Measurements from ENCODE around the gene NT5DC1. TPM values are rescaled to one million over a fixed set of nuclear protein-coding genes. Genes with fewer than 3 reads are reported as not detected.

Gene NT5DC1
- total RNA-seq (10 to 100 TPM; 11.3 to 47.5 (median 37.1) TPM), polyA plus RNA-seq (1 to 10 TPM; 7.4 to 9.1 (median 7.5) TPM)
- long read RNA-seq, donor 1, full-length matches to known transcripts: 5 of 10 reads
- long read RNA-seq, donor 1, partial matches to known transcripts: 5 of 10 reads
- long read RNA-seq, donor 1, other reads (novel, unspliced or antisense): 0 of 10 reads
- long read RNA-seq, donor 2, full-length matches to known transcripts: 6 of 6 reads
- long read RNA-seq, donor 2, partial matches to known transcripts: 0 of 6 reads
- long read RNA-seq, donor 2, other reads (novel, unspliced or antisense): 0 of 6 reads

GRCh38 chr6:116100419-116101301 is at the start of gene NT5DC1:
Gene NT5DC1 (plus strand): TSS chr6:116100853. CDS start chr6:116100931, 78 bp downstream.
- Histone ChIP-seq H3K27me3 (replicated peaks in 1 of 7) (no peaks in the 10 kb centered on the region), H3K27ac (peak within 1 kb of the TSS; percentile 95 to 99 (median 96)), H3K36me3 (no peaks in the 10 kb centered on the region), H3K9me3 (peaks cover 0 to 11% (median 11%) of the 10 kb centered on the region in 8 donors), H3K4me3 (peak within 1 kb of the TSS; percentile 69 to 92 (median 82)), H3K4me1 (peaks cover 24 to 61% (median 46%) of the 10 kb centered on the region in 6 donors)
- TF ChIP-seq POLR2A (IDR thresholded peaks at IDR 0.05) (peak in 1 of 3 donors; percentile 40), CTCF (IDR thresholded peaks at IDR 0.05 in 8 of 11, conservative IDR thresholded peaks at IDR 0.05 in 3 of 11) (peak in 7 of 11 experiments; percentile 21 to 53 (median 35)), POLR2AphosphoS5 (IDR thresholded peaks at IDR 0.05) (peak; percentile 90 to 95 (median 95))
- WGBS, 5 donors: 0 to 2% (median 1%) methylated on average over 37 to 87 of the region's 87 CpGs
- peak; percentile 97 for DNase-seq
- intact Hi-C loops (cut with DNase I; ENCODE audit: low total_unique reads): no loop called here

- WGBS, 5 donors: 77 to 94% (median 90%) methylated on average over 3 of the region's 3 CpGs
- no peaks in the 10 kb centered on the region for H3K36me3 ChIP-seq
Observed at GRCh38 chr6:116051244-116051643, 49.4 kb upstream of the NT5DC1 start.

GRCh38 chr6:116055513-116055912 is 45.1 kb upstream of the NT5DC1 start:
- no peaks in the 10 kb centered on the region for H3K36me3 ChIP-seq
- no peak overlapping the region for H3K27ac ChIP-seq
- no peaks in the 10 kb centered on the region for H3K27me3 ChIP-seq (replicated peaks in 1 of 7)
- intact Hi-C loops (cut with DNase I; ENCODE audit: low total_unique reads): no loop called here
- no peak for TF ChIP-seq CTCF (IDR thresholded peaks at IDR 0.05 in 8 of 11, conservative IDR thresholded peaks at IDR 0.05 in 3 of 11)
- no peak for TF ChIP-seq POLR2AphosphoS5 (IDR thresholded peaks at IDR 0.05)
- no peak for TF ChIP-seq POLR2A (IDR thresholded peaks at IDR 0.05)
- WGBS, 5 donors: 83 to 96% (median 89%) methylated on average over 1 of the region's 1 CpG
- no peak overlapping the region for H3K4me3 ChIP-seq
- H3K9me3 ChIP-seq: no peaks in the 10 kb centered on the region
- no peak for DNase-seq
- no peaks in the 10 kb centered on the region for H3K4me1 ChIP-seq

More at GRCh38 chr6:116051244-116051643, 49.4 kb upstream of the NT5DC1 start:
- Histone ChIP-seq H3K4me3 (no peak overlapping the region), H3K9me3 (peaks cover 0 to 2% (median 0%) of the 10 kb centered on the region in 8 donors), H3K27ac (no peak overlapping the region), H3K4me1 (no peaks in the 10 kb centered on the region), H3K27me3 (replicated peaks in 1 of 7) (no peaks in the 10 kb centered on the region)
- no peak for DNase-seq
- intact Hi-C loops (cut with DNase I; ENCODE audit: low total_unique reads): no loop called here
- no peak for TF ChIP-seq POLR2AphosphoS5 (IDR thresholded peaks at IDR 0.05)
- TF ChIP-seq CTCF (IDR thresholded peaks at IDR 0.05 in 8 of 11, conservative IDR thresholded peaks at IDR 0.05 in 3 of 11): no peak
- no peak for TF ChIP-seq POLR2A (IDR thresholded peaks at IDR 0.05)

- no peak for DNase-seq
- 63 to 76% (median 75%) methylated on average over 2 of the region's 2 CpGs for WGBS, 5 donors
- intact Hi-C loops (cut with DNase I; ENCODE audit: low total_unique reads): no loop called here
- TF ChIP-seq POLR2A (IDR thresholded peaks at IDR 0.05): no peak
- no peak overlapping the region for H3K4me3 ChIP-seq
- H3K27me3 ChIP-seq (replicated peaks in 1 of 7): no peaks in the 10 kb centered on the region
- H3K36me3 ChIP-seq: no peaks in the 10 kb centered on the region
- H3K27ac ChIP-seq: no peak overlapping the region
- H3K9me3 ChIP-seq: no peaks in the 10 kb centered on the region
- no peaks in the 10 kb centered on the region for H3K4me1 ChIP-seq
Observed at GRCh38 chr6:116057766-116058165, 42.9 kb upstream of the NT5DC1 start.

Measured in spleen (tissue), 13 donors.